Gastroesophageal sphincter (tissue), 3 donors: ENCODE measurements around the gene IL1F10.

ENCODE experiments used
- CTCF ChIP-seq, 4 experiments: fragments of 200-600 bp in 2 of 4; fragments of 450-650 bp in 2 of 4; sonication (generic) in 1 of 4; IDR thresholded peaks; one replicate each; pipeline ENCODE4 v1.5.1; 2017 to 2019; ENCODE audit warnings: antibody characterized with exemption in 4 of 4, mild to moderate bottlenecking in 2 of 4, moderate library complexity in 2 of 4
- EP300 ChIP-seq: sonication (generic); formaldehyde crosslinking; IDR thresholded peaks from one replicate; pipeline ENCODE4 v1.6.1; 2017; ENCODE audit warnings: antibody characterized with exemption, mild to moderate bottlenecking
- POLR2AphosphoS5 ChIP-seq: sonication (generic); formaldehyde crosslinking; IDR thresholded peaks from one replicate; pipeline ENCODE4 v1.6.1; 2017; ENCODE audit warnings: antibody characterized with exemption

GRCh38 chr2:113061896-113062770 lies 5.6 kb upstream of the IL1F10 start:
- TF ChIP-seq CTCF (IDR thresholded peaks at IDR 0.05) (no peak), POLR2AphosphoS5 (no peak), EP300 (no peak)
